KMS-11 (cell line): ENCODE measurements around the gene LARP1B.

ENCODE experiments used
- H2AFZ ChIP-seq: fragments of 200-600 bp; sonication (generic); 2 replicates; pipeline ENCODE4 v1.6.1; 2016; ENCODE audit warnings: antibody characterized with exemption, mixed run types, low read depth
- H3K27ac ChIP-seq: fragments of 200-600 bp; sonication (generic); 2 replicates; pipeline ENCODE4 v1.6.1; 2016; ENCODE audit warnings: mild to moderate bottlenecking, mixed run types
- H3K27me3 ChIP-seq: fragments of 200-600 bp; sonication (generic); 2 replicates; pipeline ENCODE4 v1.6.1; 2017; ENCODE audit warnings: mild to moderate bottlenecking, low read depth, mixed run types, moderate library complexity; ENCODE audit not compliant: insufficient read depth
- H3K36me3 ChIP-seq: fragments of 200-600 bp; sonication (generic); 2 replicates; pipeline ENCODE4 v1.6.1; 2017; ENCODE audit warnings: mild to moderate bottlenecking, mixed run types; ENCODE audit not compliant: insufficient read depth
- H3K4me1 ChIP-seq: fragments of 200-600 bp; sonication (generic); 2 replicates; pipeline ENCODE4 v1.6.1; 2016; ENCODE audit warnings: mild to moderate bottlenecking, low read depth, mixed run types; ENCODE audit not compliant: poor library complexity, severe bottlenecking
- H3K4me2 ChIP-seq: fragments of 200-600 bp; sonication (generic); 2 replicates; pipeline ENCODE4 v1.7.0; 2016; ENCODE audit warnings: mild to moderate bottlenecking, mixed run types
- H3K4me3 ChIP-seq: fragments of 200-600 bp; sonication (generic); IDR thresholded peaks from 2 replicates; pipeline ENCODE4 v1.6.1; 2017; ENCODE audit warnings: low read depth, low read length, mixed read lengths; ENCODE audit not compliant: insufficient read depth
- H3K79me2 ChIP-seq: fragments of 200-600 bp; sonication (generic); 2 replicates; pipeline ENCODE4 v1.6.1; 2016; ENCODE audit warnings: low read depth, mixed run types; ENCODE audit not compliant: insufficient read depth
- H3K9ac ChIP-seq: fragments of 200-600 bp; sonication (generic); 2 replicates; pipeline ENCODE4 v1.6.1; 2016; ENCODE audit warnings: mild to moderate bottlenecking, mixed run types
- H4K20me1 ChIP-seq: fragments of 200-600 bp; sonication (generic); 2 replicates; pipeline ENCODE4 v1.6.1; 2016; ENCODE audit warnings: mild to moderate bottlenecking, mixed run types; ENCODE audit not compliant: insufficient read depth
- TF ChIP-seq, protein P1 (sequence below): fragments of 200-600 bp; sonication (generic); conservative IDR thresholded peaks from 2 replicates; pipeline ENCODE4 v1.6.1; 2017; ENCODE audit warnings: low read depth, mild to moderate bottlenecking, antibody characterized with exemption, low read length, moderate library complexity, mixed read lengths

The LARP1B gene

DNA sequence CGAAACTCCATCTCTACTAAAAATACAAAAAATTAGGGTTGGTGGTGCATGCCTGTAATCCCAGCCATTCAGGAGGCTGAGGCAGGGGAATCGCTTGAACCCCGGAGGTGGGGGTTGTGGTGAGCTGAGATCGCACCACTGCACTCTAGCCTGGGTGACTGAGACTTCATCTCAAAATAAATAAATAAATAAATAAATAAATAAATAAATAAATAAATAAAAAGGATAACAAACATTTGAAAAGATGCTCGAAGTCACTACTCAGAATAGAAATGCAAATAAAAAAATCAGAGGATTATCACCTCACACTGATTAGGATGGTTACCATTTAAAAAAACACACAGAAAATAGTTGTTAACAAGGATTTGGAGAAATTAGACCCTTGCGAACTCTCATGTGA, 73.8 kb downstream of the LARP1B start:
- H3K4me1 ChIP-seq, result no peaks in the 10 kb centered on the region
- no peaks in the 10 kb centered on the region for H4K20me1 ChIP-seq
- H3K9ac ChIP-seq, result no peak overlapping the region
- no peak overlapping the region for H3K4me2 ChIP-seq
- TF ChIP-seq, protein P1, sequence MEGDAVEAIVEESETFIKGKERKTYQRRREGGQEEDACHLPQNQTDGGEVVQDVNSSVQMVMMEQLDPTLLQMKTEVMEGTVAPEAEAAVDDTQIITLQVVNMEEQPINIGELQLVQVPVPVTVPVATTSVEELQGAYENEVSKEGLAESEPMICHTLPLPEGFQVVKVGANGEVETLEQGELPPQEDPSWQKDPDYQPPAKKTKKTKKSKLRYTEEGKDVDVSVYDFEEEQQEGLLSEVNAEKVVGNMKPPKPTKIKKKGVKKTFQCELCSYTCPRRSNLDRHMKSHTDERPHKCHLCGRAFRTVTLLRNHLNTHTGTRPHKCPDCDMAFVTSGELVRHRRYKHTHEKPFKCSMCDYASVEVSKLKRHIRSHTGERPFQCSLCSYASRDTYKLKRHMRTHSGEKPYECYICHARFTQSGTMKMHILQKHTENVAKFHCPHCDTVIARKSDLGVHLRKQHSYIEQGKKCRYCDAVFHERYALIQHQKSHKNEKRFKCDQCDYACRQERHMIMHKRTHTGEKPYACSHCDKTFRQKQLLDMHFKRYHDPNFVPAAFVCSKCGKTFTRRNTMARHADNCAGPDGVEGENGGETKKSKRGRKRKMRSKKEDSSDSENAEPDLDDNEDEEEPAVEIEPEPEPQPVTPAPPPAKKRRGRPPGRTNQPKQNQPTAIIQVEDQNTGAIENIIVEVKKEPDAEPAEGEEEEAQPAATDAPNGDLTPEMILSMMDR, result no peak
- no peaks in the 10 kb centered on the region for H3K36me3 ChIP-seq
- no peaks in the 10 kb centered on the region for H3K79me2 ChIP-seq
- H3K4me3 ChIP-seq, result no peak overlapping the region
- no peaks in the 10 kb centered on the region for H3K27me3 ChIP-seq
- no peak overlapping the region for H2AFZ ChIP-seq
- H3K27ac ChIP-seq, result no peak overlapping the region

GRCh38 chr4:128135391-128135790, 74.3 kb downstream of the LARP1B start:
- Histone ChIP-seq H3K4me2 (no peak overlapping the region), H3K4me3 (no peak overlapping the region), H3K79me2 (no peaks in the 10 kb centered on the region), H3K4me1 (no peaks in the 10 kb centered on the region), H3K27me3 (no peaks in the 10 kb centered on the region), H2AFZ (no peak overlapping the region), H3K27ac (no peak overlapping the region), H3K36me3 (no peaks in the 10 kb centered on the region), H3K9ac (no peak overlapping the region), H4K20me1 (no peaks in the 10 kb centered on the region)
- TF ChIP-seq, protein P1, result no peak

DNA sequence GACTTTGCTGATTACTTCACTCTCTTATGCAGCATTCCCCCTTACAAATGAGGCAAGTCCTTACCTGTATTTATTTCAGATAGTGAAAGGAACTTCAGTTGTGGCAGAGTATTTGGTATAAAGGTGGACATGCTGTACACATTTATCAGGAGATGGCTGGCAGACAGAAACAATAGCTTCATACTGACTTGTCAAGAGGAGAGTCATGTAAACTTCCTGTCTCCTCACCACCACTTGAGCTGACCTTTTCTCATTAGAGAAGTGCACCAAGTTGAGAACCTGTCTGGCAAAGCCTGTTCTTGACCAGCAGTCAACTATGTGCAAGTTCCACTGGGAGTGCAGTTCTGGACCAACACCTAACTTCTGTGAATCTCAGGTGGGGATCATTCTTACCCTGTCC, 80.8 kb downstream of the LARP1B start:
- Histone ChIP-seq H4K20me1 (no peaks in the 10 kb centered on the region), H3K27me3 (no peaks in the 10 kb centered on the region), H3K79me2 (no peaks in the 10 kb centered on the region), H3K36me3 (no peaks in the 10 kb centered on the region), H2AFZ (no peak overlapping the region), H3K4me3 (no peak overlapping the region), H3K27ac (no peak overlapping the region), H3K4me1 (no peaks in the 10 kb centered on the region), H3K9ac (no peak overlapping the region), H3K4me2 (no peak overlapping the region)
- TF ChIP-seq, protein P1, result no peak

- Histone ChIP-seq H3K79me2 (no peaks in the 10 kb centered on the region), H3K27ac (no peak overlapping the region), H3K4me2 (no peak overlapping the region), H3K4me3 (no peak overlapping the region), H3K4me1 (no peaks in the 10 kb centered on the region), H4K20me1 (no peaks in the 10 kb centered on the region), H3K9ac (no peak overlapping the region), H3K36me3 (no peaks in the 10 kb centered on the region), H2AFZ (no peak overlapping the region), H3K27me3 (no peaks in the 10 kb centered on the region)
- TF ChIP-seq, protein P1, result no peak
These were observed 84.6 kb downstream of the LARP1B start for GRCh38 chr4:128145727-128146126.

GRCh38 chr4:128153800-128154199, 92.7 kb downstream of the LARP1B start:
- Histone ChIP-seq H3K36me3 (no peaks in the 10 kb centered on the region), H3K79me2 (no peaks in the 10 kb centered on the region), H4K20me1 (no peaks in the 10 kb centered on the region), H3K4me2 (no peak overlapping the region), H3K27ac (no peak overlapping the region), H3K9ac (no peak overlapping the region), H3K4me3 (no peak overlapping the region), H3K4me1 (no peaks in the 10 kb centered on the region), H3K27me3 (no peaks in the 10 kb centered on the region), H2AFZ (no peak overlapping the region)
- TF ChIP-seq, protein P1, result no peak
